Measurements from ENCODE around the gene TRIM67. TPM values are rescaled to one million over a fixed set of nuclear protein-coding genes. Genes with fewer than 3 reads are reported as not detected.

Gene TRIM67
- total and polyA plus RNA-seq, 10 donors, result under 0.01 to 0.06 (median under 0.01) TPM; not detected in 7

DNA sequence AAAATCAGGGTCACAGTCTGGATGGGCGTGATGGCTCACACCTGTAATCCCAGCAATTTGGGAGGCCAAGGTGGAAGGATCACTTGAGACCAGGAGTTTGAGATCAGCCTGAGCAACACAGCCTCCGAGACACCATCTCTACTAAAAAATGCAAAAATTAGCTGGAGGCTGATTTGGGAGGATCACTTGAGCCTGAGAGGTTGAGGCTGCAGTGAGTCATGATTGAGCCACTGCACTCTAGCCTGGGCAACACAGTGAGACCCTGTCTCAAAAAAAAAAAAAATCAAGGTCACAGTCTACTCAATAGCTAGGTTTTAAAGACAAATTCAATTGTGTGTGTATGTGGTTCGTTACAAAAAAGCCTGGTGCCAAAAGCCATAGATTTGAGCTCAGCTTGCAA is 34.4 kb downstream of the TRIM67 start:
- peaks cover 0 to 14% (median 0%) of the 10 kb centered on the region in 6 donors for H3K4me1 ChIP-seq
- intact Hi-C loops (cut with DNase I; ENCODE audit: low total_unique reads), result no loop called here
- no peak overlapping the region for H3K4me3 ChIP-seq
- TF ChIP-seq, protein P1, sequence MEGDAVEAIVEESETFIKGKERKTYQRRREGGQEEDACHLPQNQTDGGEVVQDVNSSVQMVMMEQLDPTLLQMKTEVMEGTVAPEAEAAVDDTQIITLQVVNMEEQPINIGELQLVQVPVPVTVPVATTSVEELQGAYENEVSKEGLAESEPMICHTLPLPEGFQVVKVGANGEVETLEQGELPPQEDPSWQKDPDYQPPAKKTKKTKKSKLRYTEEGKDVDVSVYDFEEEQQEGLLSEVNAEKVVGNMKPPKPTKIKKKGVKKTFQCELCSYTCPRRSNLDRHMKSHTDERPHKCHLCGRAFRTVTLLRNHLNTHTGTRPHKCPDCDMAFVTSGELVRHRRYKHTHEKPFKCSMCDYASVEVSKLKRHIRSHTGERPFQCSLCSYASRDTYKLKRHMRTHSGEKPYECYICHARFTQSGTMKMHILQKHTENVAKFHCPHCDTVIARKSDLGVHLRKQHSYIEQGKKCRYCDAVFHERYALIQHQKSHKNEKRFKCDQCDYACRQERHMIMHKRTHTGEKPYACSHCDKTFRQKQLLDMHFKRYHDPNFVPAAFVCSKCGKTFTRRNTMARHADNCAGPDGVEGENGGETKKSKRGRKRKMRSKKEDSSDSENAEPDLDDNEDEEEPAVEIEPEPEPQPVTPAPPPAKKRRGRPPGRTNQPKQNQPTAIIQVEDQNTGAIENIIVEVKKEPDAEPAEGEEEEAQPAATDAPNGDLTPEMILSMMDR (IDR thresholded peaks at IDR 0.05 in 8 of 11, conservative IDR thresholded peaks at IDR 0.05 in 3 of 11), result no peak
- no peak for TF ChIP-seq POLR2AphosphoS5 (IDR thresholded peaks at IDR 0.05)
- no peak for TF ChIP-seq POLR2A (IDR thresholded peaks at IDR 0.05)
- 75 to 87% (median 83%) methylated on average over 3 of the region's 3 CpGs for WGBS, 5 donors
- no peaks in the 10 kb centered on the region for H3K9me3 ChIP-seq
- no peak for DNase-seq
- H3K36me3 ChIP-seq, result no peaks in the 10 kb centered on the region
- H3K27me3 ChIP-seq (replicated peaks in 1 of 7), result peaks cover 0 to 26% (median 0%) of the 10 kb centered on the region in 7 donors
- no peak overlapping the region for H3K27ac ChIP-seq

DNA sequence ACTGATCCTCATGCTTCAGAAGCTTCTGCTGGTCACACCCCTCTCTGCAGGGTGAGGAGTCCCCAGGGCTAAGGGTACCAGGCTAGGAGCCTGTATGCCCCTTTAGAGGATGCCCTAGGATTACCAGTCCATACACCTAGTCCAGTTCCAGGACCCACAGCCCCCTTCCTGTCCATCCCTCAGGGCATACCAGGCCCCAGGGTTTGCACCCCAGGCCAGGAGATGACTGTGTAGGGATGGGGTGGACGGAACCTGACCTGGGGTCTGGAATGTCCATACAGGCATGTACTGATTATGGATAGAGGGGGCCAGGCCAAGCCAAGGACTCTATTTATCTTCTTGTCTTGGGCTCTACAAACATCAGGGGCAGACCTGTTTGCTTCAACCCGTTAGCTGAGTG is 34.9 kb downstream of the TRIM67 start:
- H3K27ac ChIP-seq, result no peak overlapping the region
- H3K36me3 ChIP-seq, result no peaks in the 10 kb centered on the region
- 83 to 89% (median 88%) methylated on average over 2 of the region's 2 CpGs for WGBS, 5 donors
- no peak overlapping the region for H3K4me3 ChIP-seq
- TF ChIP-seq, protein P1 (IDR thresholded peaks at IDR 0.05 in 8 of 11, conservative IDR thresholded peaks at IDR 0.05 in 3 of 11), result no peak
- TF ChIP-seq POLR2AphosphoS5 (IDR thresholded peaks at IDR 0.05) (no peak), POLR2A (IDR thresholded peaks at IDR 0.05) (no peak)
- peaks cover 0 to 14% (median 0%) of the 10 kb centered on the region in 6 donors for H3K4me1 ChIP-seq
- intact Hi-C loops (cut with DNase I; ENCODE audit: low total_unique reads), result no loop called here
- no peaks in the 10 kb centered on the region for H3K9me3 ChIP-seq
- peaks cover 0 to 30% (median 0%) of the 10 kb centered on the region in 7 donors for H3K27me3 ChIP-seq (replicated peaks in 1 of 7)
- peak; percentile 42 for DNase-seq

DNA sequence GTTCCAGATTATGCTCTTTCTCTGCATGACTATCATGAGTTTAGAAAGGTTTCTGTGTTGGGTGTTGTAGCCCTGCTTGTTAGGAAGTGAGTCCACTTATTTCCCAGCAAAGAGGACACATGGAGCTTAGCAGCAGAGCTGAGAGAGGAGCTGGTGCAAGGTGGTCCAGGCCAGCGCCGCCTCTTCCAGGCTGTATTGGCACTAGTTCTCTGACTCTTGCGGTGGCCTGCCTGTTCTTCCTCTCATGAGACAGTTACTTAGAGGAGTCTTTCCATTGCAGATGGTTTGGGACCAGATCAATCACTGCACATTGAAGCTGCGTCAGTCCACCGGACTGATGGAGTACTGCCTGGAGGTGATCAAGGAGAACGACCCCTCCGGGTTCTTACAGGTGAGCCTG is 38.0 kb downstream of the TRIM67 start:
- no peaks in the 10 kb centered on the region for H3K9me3 ChIP-seq
- TF ChIP-seq, protein P1 (IDR thresholded peaks at IDR 0.05 in 8 of 11, conservative IDR thresholded peaks at IDR 0.05 in 3 of 11), result no peak
- no peak for TF ChIP-seq POLR2AphosphoS5 (IDR thresholded peaks at IDR 0.05)
- TF ChIP-seq POLR2A (IDR thresholded peaks at IDR 0.05), result no peak
- H3K36me3 ChIP-seq, result no peaks in the 10 kb centered on the region
- H3K4me3 ChIP-seq, result no peak overlapping the region
- WGBS, 5 donors, result 93 to 99% (median 97%) methylated on average over 7 of the region's 7 CpGs
- H3K27ac ChIP-seq, result no peak overlapping the region
- peaks cover 0 to 7% (median 0%) of the 10 kb centered on the region in 6 donors for H3K4me1 ChIP-seq
- DNase-seq, result peak; percentile 42
- intact Hi-C loops (cut with DNase I; ENCODE audit: low total_unique reads), result no loop called here
- H3K27me3 ChIP-seq (replicated peaks in 1 of 7), result peaks cover 0 to 16% (median 0%) of the 10 kb centered on the region in 7 donors

DNA sequence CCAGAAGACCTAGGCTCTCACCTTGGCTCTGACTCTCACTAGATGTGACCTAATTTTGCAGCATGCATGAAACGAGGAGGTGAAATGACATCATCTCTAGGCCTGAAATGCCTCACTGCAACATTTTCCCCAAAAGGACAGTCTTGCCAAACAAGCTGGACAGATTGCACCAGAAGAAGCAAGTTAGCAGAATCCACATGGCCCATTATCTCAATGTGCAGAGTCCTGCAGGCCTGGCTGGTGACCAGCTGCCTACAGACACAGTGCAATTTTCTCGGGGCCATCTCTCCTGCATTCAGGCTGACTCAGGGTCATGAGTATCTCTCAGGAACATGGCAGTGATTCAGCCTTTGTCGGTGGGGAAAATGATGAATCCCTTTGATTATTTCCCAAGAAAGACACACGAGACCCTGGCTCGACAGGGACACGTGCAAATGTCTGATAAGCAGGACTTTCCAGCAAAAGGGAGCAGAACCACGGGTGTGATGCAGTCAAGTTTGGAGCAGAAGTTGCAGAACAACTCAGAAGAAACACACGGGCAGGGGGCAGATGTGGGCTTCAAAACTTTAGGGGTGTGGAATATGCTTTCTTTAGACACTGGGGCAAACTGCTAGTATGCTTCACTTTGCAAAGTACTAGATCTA is 38.7 kb downstream of the TRIM67 start:
- peak; percentile 35 for DNase-seq
- Histone ChIP-seq H3K27me3 (replicated peaks in 1 of 7) (peaks cover 0 to 16% (median 0%) of the 10 kb centered on the region in 7 donors), H3K4me3 (no peak overlapping the region), H3K9me3 (no peaks in the 10 kb centered on the region), H3K27ac (no peak overlapping the region), H3K4me1 (peaks cover 0 to 7% (median 0%) of the 10 kb centered on the region in 6 donors), H3K36me3 (no peaks in the 10 kb centered on the region)
- TF ChIP-seq POLR2AphosphoS5 (IDR thresholded peaks at IDR 0.05) (no peak), POLR2A (IDR thresholded peaks at IDR 0.05) (no peak)
- TF ChIP-seq, protein P1 (IDR thresholded peaks at IDR 0.05 in 8 of 11, conservative IDR thresholded peaks at IDR 0.05 in 3 of 11), result no peak
- intact Hi-C loops (cut with DNase I; ENCODE audit: low total_unique reads), result no loop called here
- 70 to 79% (median 77%) methylated on average over 8 of the region's 8 CpGs for whole genome bisulfite sequencing, 5 donors
